HG03280 (cell line): ENCODE data around the gene MARCO.
"Not testable (repeated sequence)": the region's sequence is repeated elsewhere in the genome, so short reads cannot be mapped to it uniquely, and the experiment has no call there.

ENCODE experiments used
- ATAC-seq: cut with Tn5 transposase; IDR thresholded peaks from one replicate; pipeline ENCODE4 v1.9.1; 2021; ENCODE audit warnings: mild to moderate bottlenecking, moderate library complexity; ENCODE audit not compliant: unreplicated experiment

Gene MARCO

DNA sequence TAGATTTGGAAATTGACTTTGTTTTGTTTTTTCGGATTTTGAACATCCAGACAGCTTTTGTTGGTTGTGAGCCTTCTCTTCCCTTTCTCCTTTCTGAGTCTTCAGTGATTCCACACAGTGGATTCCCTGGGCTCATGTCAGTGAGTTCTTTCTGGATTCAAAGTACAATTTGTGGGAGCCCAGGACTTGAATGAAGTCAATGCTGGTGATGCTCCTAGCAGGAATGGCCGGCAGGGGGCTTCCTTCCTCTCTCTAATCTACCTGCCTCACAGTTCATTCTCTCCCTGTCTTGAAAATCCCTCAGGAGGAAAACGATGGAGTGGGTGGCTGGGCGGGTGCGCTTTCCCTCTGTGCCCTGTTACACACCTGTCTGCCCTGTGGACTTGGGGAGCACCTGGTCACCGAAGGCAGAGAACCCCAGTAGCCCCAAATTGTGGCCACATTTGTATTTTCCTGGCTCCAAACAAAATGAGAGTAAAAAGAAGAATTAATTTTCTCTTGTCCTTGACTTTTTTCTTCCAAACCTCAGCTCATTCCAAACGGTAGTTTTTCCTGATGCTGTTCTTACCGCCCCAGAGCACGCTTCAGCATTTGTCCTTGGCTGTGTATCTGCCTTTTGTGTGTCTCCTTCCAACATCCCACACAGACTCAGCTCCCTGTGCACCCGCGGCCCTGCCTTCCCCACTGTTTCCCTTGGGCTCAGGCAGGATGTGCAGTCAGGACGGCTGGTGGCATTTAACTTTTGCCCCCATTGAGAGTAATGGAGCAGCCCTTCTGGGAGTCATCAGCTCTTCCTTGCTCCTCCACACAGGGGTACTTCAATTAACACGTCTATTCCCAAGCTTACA lies 86.6 kb downstream of the MARCO start:
- ATAC-seq, result no peak

DNA sequence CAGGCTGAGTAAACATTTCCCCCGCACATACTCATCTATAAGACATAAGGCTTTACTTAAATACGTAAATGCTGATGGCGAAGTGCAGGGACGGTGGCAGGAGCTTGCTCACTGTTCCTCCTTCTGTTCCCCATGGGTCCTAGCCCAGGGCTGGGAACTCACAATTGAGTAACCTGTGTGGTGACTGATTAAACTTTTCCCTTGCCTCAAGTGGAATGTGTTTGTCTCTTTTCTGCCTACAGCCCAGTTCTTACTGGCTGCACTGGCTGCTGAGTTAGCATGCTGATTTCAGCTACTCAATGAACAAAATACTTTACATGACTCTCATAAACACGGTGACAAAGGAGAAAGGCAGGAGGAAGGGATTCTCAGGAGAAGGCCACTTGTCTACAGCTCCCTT lies 87.3 kb downstream of the MARCO start:
- no peak for ATAC-seq

- ATAC-seq, result not testable (repeated sequence)
Measured at GRCh38 chr2:119037922-119038321, 95.9 kb downstream of the MARCO start.

DNA sequence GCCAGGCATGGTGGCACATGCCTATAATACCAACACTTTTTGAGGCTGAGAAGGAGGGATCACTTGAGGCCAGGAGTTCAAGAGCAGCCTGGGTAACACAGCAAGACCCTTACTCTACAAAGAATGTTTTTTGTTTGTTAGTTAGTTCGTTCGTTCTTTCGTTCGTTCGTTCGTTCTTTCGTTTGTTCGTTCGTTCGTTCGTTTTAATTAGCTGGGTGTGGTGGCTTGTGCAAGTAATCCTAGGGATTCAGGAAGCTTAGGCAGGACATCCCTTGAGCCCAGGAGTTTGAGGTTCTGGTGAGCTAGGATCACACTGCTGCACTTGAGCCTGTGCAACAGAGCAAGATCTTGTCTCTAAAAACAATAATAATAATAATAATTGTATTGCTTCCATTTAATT lies 98.7 kb downstream of the MARCO start:
- ATAC-seq, result no peak
